Islet of Langerhans (tissue), 1 donor: Measurements from ENCODE around the gene GRK1.

ENCODE experiments used
- FAIRE-seq: peaks from one replicate; lab custom pipeline; 2011; peaks lifted over from hg19 to GRCh38; lab: Jason Lieb, UNC

The GRK1 gene

GRCh38 chr13:113632706-113633484, 34.1 kb upstream of the GRK1 start:
- no peak for FAIRE-seq

GRCh38 chr13:113633485-113633873, 33.5 kb upstream of the GRK1 start:
- no peak for FAIRE-seq

- no peak for FAIRE-seq
These were observed 32.6 kb upstream of the GRK1 start for GRCh38 chr13:113634279-113635047.

- no peak for FAIRE-seq
These were observed 32.0 kb upstream of the GRK1 start for GRCh38 chr13:113635048-113635420.

- FAIRE-seq: no peak
These were observed 31.3 kb upstream of the GRK1 start for GRCh38 chr13:113635709-113636108.

GRCh38 chr13:113636266-113636963, 30.6 kb upstream of the GRK1 start:
- FAIRE-seq: no peak

GRCh38 chr13:113637262-113638160, 29.5 kb upstream of the GRK1 start:
- FAIRE-seq: no peak

GRCh38 chr13:113638173-113638746, 28.8 kb upstream of the GRK1 start:
- FAIRE-seq: no peak

- no peak for FAIRE-seq
These were observed 28.2 kb upstream of the GRK1 start for GRCh38 chr13:113638806-113639205.

- no peak for FAIRE-seq
These were observed 27.3 kb upstream of the GRK1 start for GRCh38 chr13:113639616-113640262.

GRCh38 chr13:113641426-113641825, 25.6 kb upstream of the GRK1 start:
- FAIRE-seq: no peak

- FAIRE-seq: no peak
These were observed 24.5 kb upstream of the GRK1 start for GRCh38 chr13:113642563-113642962.

GRCh38 chr13:113643593-113643992, 23.4 kb upstream of the GRK1 start:
- no peak for FAIRE-seq

- peak; percentile 69 for FAIRE-seq
These were observed 22.2 kb upstream of the GRK1 start for GRCh38 chr13:113644800-113645199.

GRCh38 chr13:113645329-113645728, 21.7 kb upstream of the GRK1 start:
- FAIRE-seq: no peak

GRCh38 chr13:113646376-113646775, 20.6 kb upstream of the GRK1 start:
- no peak for FAIRE-seq

- FAIRE-seq: no peak
These were observed 20.1 kb upstream of the GRK1 start for GRCh38 chr13:113646921-113647340.

GRCh38 chr13:113647351-113648215, 19.4 kb upstream of the GRK1 start:
- peak; percentile 75 for FAIRE-seq

- no peak for FAIRE-seq
These were observed 18.8 kb upstream of the GRK1 start for GRCh38 chr13:113648216-113648610.

GRCh38 chr13:113649212-113649611, 17.8 kb upstream of the GRK1 start:
- no peak for FAIRE-seq
